GM20431 (cell line): Measurements from ENCODE around the gene EIF4A2.
"Not testable (repeated sequence)": the region's sequence is repeated elsewhere in the genome, so short reads cannot be mapped to it uniquely, and the experiment has no call there.

Source experiments
- in situ Hi-C: fragments of 300-500 bp; cut with MseI, MboI; formaldehyde crosslinking; loops from one replicate; pipeline ENCODE4 v1.15.0; 2020; ENCODE audit warnings: low sequenced_read_pairs; ENCODE audit not compliant: unreplicated experiment

EIF4A2 gene

GRCh38 chr3:186783731-186784515, 546 bp downstream of the EIF4A2 start:
- in situ Hi-C loops, result no loop called here

- in situ Hi-C loops, result no loop called here
Measured at GRCh38 chr3:186784820-186785494, 1.6 kb downstream of the EIF4A2 start.

GRCh38 chr3:186785495-186786018, 2.2 kb downstream of the EIF4A2 start:
- in situ Hi-C loops, result no loop called here

GRCh38 chr3:186786922-186787321, 3.5 kb downstream of the EIF4A2 start:
- in situ Hi-C loops, result no loop called here

GRCh38 chr3:186787642-186788481, 4.5 kb downstream of the EIF4A2 start:
- in situ Hi-C loops, result no loop called here

GRCh38 chr3:186788482-186789370, 5.3 kb downstream of the EIF4A2 start:
- in situ Hi-C loops, result no loop called here

GRCh38 chr3:186789554-186790260, 6.3 kb downstream of the EIF4A2 start:
- in situ Hi-C loops, result no loop called here

GRCh38 chr3:186790261-186790981, 7.0 kb downstream of the EIF4A2 start:
- in situ Hi-C loops, result no loop called here

- in situ Hi-C loops, result no loop called here
Measured at GRCh38 chr3:186798239-186798874, 15.0 kb downstream of the EIF4A2 start.

GRCh38 chr3:186800285-186800684, 16.9 kb downstream of the EIF4A2 start:
- in situ Hi-C loops, result no loop called here

GRCh38 chr3:186802701-186803100, 19.3 kb downstream of the EIF4A2 start:
- in situ Hi-C loops, result no loop called here

GRCh38 chr3:186803447-186803846, 20.1 kb downstream of the EIF4A2 start:
- in situ Hi-C loops, result not testable (repeated sequence)

GRCh38 chr3:186806089-186807055, 23.0 kb downstream of the EIF4A2 start, which contains the start of gene RFC4:
Gene RFC4 (minus strand): TSS chr3:186806482. CDS start chr3:186804713, 1,769 bp downstream.
- in situ Hi-C loops, result no loop called here

- in situ Hi-C loops, result no loop called here
Measured at GRCh38 chr3:186807231-186807630, 23.9 kb downstream of the EIF4A2 start.

GRCh38 chr3:186810336-186810996, 27.1 kb downstream of the EIF4A2 start:
- in situ Hi-C loops, result loop anchor here (10.0 kb wide), 1 partner anchor 196 kb away; the partner anchor contains the start of gene AHSG

GRCh38 chr3:186811313-186811712, 27.9 kb downstream of the EIF4A2 start:
- in situ Hi-C loops, result loop anchor here (10.0 kb wide), 1 partner anchor 197 kb away; the partner anchor contains the start of gene AHSG
